Ovary (tissue), 3 donors: Measurements from ENCODE around the gene XCL2.
"Not testable (repeated sequence)": the region's sequence is repeated elsewhere in the genome, so short reads cannot be mapped to it uniquely, and the experiment has no call there.

Experiments
- EP300 ChIP-seq: sonication (generic); formaldehyde crosslinking; IDR thresholded peaks from one replicate; pipeline ENCODE4 v1.6.1; 2017; ENCODE audit warnings: antibody characterized with exemption
- POLR2A ChIP-seq: fragments of 450-650 bp; IDR thresholded peaks from one replicate; pipeline ENCODE4 v1.6.1; 2017; ENCODE audit warnings: antibody characterized with exemption, mild to moderate bottlenecking, moderate library complexity
- TF ChIP-seq, protein P1 (sequence below), 3 donors: fragments of 450-650 bp in 2 of 3; fragments of 200-600 bp in 1 of 3; IDR thresholded peaks; one replicate each; pipeline versions ENCODE4 v1.5.1 to v1.8.0; 2016 to 2022; ENCODE audit warnings: antibody characterized with exemption in 3 of 3, mild to moderate bottlenecking in 1 of 3
- donor health status: DM: no; HTN: no; CAD: no.

DNA sequence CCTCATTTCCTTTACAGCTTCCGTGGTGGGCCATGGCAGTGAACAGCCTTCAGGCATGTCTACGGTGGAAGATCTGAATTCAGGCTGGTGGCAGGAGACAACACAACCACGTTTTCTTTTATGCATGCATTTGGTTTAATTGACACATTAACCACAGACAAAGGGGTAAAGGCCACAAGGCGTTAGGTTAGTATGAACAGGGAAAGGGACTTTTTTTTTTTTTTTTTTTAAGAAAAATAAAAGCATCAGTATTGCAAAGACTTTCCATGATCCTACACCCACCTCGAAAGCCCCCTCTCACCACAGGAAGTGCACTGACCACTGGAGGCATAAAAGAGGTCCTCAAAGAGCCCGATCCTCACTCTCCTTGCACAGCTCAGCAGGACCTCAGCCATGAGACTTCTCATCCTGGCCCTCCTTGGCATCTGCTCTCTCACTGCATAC, 32.5 kb upstream of the XCL2 start, which contains the start of gene XCL1:
- TF ChIP-seq POLR2A, EP300: not testable (repeated sequence)
- TF ChIP-seq, protein P1, sequence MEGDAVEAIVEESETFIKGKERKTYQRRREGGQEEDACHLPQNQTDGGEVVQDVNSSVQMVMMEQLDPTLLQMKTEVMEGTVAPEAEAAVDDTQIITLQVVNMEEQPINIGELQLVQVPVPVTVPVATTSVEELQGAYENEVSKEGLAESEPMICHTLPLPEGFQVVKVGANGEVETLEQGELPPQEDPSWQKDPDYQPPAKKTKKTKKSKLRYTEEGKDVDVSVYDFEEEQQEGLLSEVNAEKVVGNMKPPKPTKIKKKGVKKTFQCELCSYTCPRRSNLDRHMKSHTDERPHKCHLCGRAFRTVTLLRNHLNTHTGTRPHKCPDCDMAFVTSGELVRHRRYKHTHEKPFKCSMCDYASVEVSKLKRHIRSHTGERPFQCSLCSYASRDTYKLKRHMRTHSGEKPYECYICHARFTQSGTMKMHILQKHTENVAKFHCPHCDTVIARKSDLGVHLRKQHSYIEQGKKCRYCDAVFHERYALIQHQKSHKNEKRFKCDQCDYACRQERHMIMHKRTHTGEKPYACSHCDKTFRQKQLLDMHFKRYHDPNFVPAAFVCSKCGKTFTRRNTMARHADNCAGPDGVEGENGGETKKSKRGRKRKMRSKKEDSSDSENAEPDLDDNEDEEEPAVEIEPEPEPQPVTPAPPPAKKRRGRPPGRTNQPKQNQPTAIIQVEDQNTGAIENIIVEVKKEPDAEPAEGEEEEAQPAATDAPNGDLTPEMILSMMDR (IDR thresholded peaks at IDR 0.05): not testable (repeated sequence)
